T-helper 22 cell (primary cell): ENCODE results near the gene RGS7.
"Not testable (repeated sequence)": the region's sequence is repeated elsewhere in the genome, so short reads cannot be mapped to it uniquely, and the experiment has no call there.

Experiments
- DNase-seq: peaks from one replicate; pipeline ENCODE4 v3.0.0-alpha.2; 2020; ENCODE audit warnings: low read depth

The RGS7 gene

GRCh38 chr1:241331328-241332036 lies 25.5 kb downstream of the RGS7 start:
- no peak for DNase-seq

- DNase-seq, result no peak
These were observed 26.2 kb downstream of the RGS7 start for GRCh38 chr1:241330619-241331327.

DNA sequence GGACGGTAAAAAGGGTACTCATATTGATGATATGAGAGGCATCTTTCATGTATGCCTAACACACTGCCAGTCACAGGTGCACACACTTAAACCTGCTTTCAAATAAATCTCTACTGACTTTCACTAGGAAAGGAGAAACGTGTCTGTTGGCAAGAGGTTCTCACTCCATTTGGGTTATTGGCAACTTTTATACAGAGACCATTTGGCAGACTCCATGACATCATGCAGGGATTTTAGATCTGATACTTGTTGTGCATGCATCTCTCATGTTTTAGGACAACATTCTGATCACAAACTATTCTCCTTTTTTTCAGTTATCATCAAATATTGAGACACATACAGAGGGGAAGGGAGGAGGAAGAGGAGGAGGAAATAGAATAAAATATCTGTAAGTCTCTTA lies 31.5 kb downstream of the RGS7 start:
- no peak for DNase-seq

GRCh38 chr1:241323514-241324195 lies 33.4 kb downstream of the RGS7 start:
- DNase-seq, result no peak

GRCh38 chr1:241317676-241318075 lies 39.3 kb downstream of the RGS7 start:
- no peak for DNase-seq

GRCh38 chr1:241316372-241316771 lies 40.6 kb downstream of the RGS7 start:
- no peak for DNase-seq

- no peak for DNase-seq
These were observed 45.8 kb downstream of the RGS7 start for GRCh38 chr1:241311056-241311746.

- DNase-seq, result no peak
These were observed 46.6 kb downstream of the RGS7 start for GRCh38 chr1:241310451-241310850.

DNA sequence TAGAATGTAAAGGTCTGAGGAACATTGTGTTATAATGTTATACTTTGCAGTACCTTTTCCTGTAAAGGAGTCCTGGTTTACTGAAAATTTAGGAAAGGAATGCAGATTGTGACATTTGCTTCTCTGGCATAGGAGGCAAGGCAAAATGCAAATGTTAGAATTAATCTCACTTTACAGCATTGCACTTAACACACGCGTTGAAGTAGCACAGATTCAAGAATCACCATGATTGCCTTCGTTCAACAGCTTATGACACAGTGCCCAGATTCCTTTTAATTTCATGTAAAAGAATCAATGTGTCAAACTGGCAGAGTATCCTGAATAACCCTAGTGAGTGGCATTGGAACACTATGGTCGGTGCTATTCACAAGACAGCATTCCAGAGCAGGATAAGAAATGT lies 47.4 kb downstream of the RGS7 start:
- no peak for DNase-seq

GRCh38 chr1:241308471-241308870 lies 48.5 kb downstream of the RGS7 start:
- DNase-seq, result no peak

DNA sequence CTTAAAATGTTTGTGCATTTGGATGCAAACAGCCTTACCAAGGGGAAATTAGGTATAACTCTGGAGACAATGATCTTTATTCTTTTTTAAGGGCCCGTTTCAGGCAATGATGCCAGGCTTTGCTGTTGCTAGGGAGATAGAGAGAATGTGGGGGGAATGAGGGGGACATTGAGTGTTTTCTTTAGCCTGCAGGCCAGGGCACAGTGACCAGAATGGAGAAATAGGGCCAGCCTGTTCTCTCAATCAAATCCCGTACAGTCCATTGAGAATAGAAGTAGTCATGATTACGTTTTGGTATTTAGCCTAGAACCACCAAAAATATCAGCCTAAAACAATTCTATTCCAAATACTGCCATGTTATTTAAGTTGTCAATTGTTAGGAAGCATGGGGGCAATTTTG lies 49.0 kb downstream of the RGS7 start:
- DNase-seq, result no peak

GRCh38 chr1:241306125-241306790 lies 50.7 kb downstream of the RGS7 start:
- DNase-seq, result no peak

GRCh38 chr1:241302024-241302423 lies 55.0 kb downstream of the RGS7 start:
- DNase-seq, result not testable (repeated sequence)

GRCh38 chr1:241299347-241299746 lies 57.7 kb downstream of the RGS7 start:
- DNase-seq, result no peak

GRCh38 chr1:241292973-241293372 lies 64.0 kb downstream of the RGS7 start:
- DNase-seq, result no peak

- DNase-seq, result not testable (repeated sequence)
These were observed 65.5 kb downstream of the RGS7 start for GRCh38 chr1:241291548-241291947.

DNA sequence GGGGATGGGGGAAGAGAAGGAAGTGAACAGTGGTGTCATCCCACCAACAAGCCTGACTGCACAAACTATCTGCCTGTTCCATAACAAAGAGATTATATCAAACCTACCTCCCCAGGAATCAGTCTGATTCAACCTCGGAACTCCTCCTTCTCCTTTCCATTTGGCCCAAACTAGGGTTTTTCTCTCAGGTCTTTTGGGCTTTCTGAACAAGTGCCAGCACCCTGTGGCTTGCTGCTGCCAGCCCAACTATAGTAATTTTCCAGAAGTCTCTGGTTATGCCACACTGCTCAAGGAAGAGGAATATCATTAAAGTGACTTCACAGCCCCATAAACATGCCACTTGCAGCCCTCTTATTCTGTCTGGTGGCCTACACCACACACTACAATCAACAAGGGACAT lies 70.5 kb downstream of the RGS7 start:
- no peak for DNase-seq

DNA sequence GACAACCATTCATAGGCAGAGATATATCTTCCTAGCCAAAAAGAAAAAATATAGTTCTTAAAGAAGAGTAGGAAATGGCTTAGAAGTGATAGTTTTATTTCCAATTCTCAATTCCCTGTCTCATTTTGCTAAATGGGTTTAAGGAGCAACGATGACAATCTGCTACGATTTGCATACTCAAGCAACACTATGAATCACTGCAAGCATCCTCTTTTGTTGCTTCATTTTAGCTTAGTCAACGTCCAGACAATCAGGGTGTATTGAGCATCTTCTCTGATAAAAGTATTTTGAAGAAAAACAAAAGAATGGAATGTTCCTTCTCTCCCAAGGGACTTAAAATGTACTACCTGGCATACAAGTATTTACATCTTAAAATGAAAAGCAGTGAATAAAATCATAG lies 80.6 kb downstream of the RGS7 start:
- DNase-seq, result no peak

DNA sequence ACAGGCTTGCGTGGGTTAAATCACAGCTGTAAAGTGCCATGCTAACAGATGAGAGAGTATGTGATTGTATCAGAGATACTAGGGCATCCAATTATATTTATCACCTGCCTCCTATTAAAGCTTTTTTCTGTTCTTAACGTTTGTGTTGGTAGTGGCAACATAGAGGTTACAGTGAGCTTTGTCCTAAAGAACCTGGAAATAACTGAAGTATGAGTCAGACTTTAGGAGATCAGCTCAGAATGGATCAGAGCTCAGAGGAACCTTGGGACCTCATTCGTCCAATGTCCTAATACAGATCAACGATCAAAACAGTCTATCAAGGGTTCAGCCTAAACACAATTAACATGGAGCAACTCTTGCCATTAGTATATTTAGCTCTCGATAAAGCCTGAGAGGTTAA lies 81.0 kb downstream of the RGS7 start:
- DNase-seq, result no peak

DNA sequence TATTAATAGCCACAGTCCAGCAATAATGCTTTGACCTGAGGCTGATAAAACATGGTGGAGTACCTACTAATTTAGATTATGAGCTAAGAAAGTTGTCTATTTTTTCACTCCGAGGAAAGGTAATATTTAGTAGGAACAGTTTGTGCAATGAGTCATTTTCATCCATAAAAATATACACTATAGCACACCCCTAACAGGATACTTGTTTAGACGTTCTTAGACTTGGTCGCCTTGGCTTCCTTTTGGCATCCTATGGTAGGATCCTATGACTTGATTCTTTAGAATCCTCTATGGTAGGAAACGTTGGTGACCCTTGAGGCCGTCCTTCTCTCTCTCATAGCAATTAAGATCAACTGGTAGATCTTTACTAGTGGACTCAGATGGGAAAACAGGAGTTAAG lies 81.8 kb downstream of the RGS7 start:
- DNase-seq, result no peak

GRCh38 chr1:241274693-241275092 lies 82.3 kb downstream of the RGS7 start:
- no peak for DNase-seq

DNA sequence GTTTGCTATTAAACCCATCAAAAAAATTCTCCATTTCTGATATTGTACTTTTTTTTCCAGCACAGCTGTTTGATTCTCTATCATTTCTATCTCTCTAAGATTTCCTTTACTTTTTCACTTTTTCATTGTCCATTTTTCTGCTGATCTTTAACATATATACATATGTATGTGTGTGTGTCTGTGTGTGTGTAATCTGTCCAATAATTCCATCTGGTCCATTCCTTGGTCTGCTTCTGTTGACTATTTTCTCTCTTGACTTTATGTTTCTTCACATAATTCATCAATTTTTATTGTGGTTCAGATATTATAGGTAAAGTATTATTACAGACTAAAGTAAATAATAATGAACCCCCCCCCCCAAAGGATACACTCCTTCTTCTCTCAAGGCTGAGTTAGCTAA lies 84.2 kb downstream of the RGS7 start:
- no peak for DNase-seq
